Erythroblast (primary cell): ENCODE data around the gene CCDC127.

Experiments used
- GATA1 ChIP-seq: IDR thresholded peaks from 2 replicates; pipeline ENCODE4 v1.6.1; 2011; ENCODE audit warnings: low read depth, mild to moderate bottlenecking, control low read depth, low read length, moderate library complexity
- POLR2A ChIP-seq: IDR thresholded peaks from 2 replicates; pipeline ENCODE4 v1.6.1; 2011; ENCODE audit warnings: mild to moderate bottlenecking, low read length

DNA sequence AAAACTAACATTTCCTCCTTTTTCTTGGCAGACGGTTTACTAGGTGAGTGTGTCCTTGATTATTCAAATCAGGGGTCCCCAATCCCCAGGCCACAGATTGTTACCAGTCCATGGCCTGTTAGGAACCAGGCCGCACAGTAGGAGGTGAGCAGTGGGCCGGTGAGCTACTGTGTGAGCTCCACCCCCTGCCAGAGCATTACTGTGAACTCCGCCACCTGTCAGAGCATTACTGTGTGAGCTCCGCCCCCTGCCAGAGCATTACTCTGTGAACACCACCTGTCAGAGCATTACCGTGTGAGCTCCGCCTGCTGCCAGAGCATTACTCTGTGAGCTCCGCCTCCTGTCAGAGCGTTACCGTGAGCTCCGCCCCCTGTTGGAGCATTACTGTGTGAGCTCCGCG lies 39.2 kb upstream of the CCDC127 start:
- TF ChIP-seq POLR2A (no peak), GATA1 (no peak)
